DND-41 (cell line): ENCODE measurements around the gene AKTIP.

Experiments used
- ATAC-seq: fragments of 200-7000 bp; cut with Tn5 transposase; 3 replicates; pipeline ENCODE4 v1.9.1; 2021; ENCODE audit warnings: low read depth; ENCODE audit not compliant: insufficient read depth
- DNase-seq: peaks from one replicate; pipeline ENCODE4 v3.0.0-alpha.2; 2020
- H2AFZ ChIP-seq: 2 replicates; pipeline ENCODE4 v1.6.0; 2012; ENCODE audit warnings: low read depth, low read length
- H3K27ac ChIP-seq: 2 replicates; pipeline ENCODE4 v1.5.1; 2012; ENCODE audit warnings: low read length, inconsistent platforms
- H3K27me3 ChIP-seq: fragments of 200-600 bp; sonication (generic); 2 replicates; pipeline ENCODE4 v1.6.0; 2012; ENCODE audit warnings: low read length, mild to moderate bottlenecking, inconsistent platforms; ENCODE audit not compliant: insufficient read depth, poor library complexity
- H3K36me3 ChIP-seq: 2 replicates; pipeline ENCODE4 v1.5.1; 2012; ENCODE audit warnings: low read length, inconsistent platforms; ENCODE audit not compliant: insufficient read depth
- H3K4me1 ChIP-seq: 2 replicates; pipeline ENCODE4 v1.5.1; 2012; ENCODE audit warnings: mild to moderate bottlenecking, low read length; ENCODE audit not compliant: insufficient read depth
- H3K4me2 ChIP-seq: 2 replicates; pipeline ENCODE4 v1.6.0; 2012; ENCODE audit warnings: mild to moderate bottlenecking, moderate library complexity, low read length, inconsistent platforms; ENCODE audit not compliant: insufficient read depth
- H3K4me3 ChIP-seq, 2 experiments: fragments of 200-600 bp in 1 of 2; shearing (Covaris generic) in 1 of 2; 2 replicates each; pipeline ENCODE4 v1.5.1; 2012 to 2016; ENCODE audit warnings: inconsistent platforms in 2 of 2, low read length in 2 of 2, mild to moderate bottlenecking in 2 of 2, low read depth in 1 of 2, moderate library complexity in 1 of 2
- H3K79me2 ChIP-seq: 2 replicates; pipeline ENCODE4 v1.6.0; 2012; ENCODE audit warnings: low read length, inconsistent platforms; ENCODE audit not compliant: insufficient read depth
- H3K9ac ChIP-seq: 2 replicates; pipeline ENCODE4 v1.6.0; 2012; ENCODE audit warnings: low read depth, mild to moderate bottlenecking, inconsistent platforms, low read length, moderate library complexity
- H3K9me3 ChIP-seq: 2 replicates; pipeline ENCODE4 v1.5.1; 2012; ENCODE audit warnings: low read length, moderate library complexity, mild to moderate bottlenecking, inconsistent platforms; ENCODE audit not compliant: insufficient read depth, severe bottlenecking
- H4K20me1 ChIP-seq: 2 replicates; pipeline ENCODE4 v1.6.0; 2012; ENCODE audit warnings: low read length; ENCODE audit not compliant: insufficient read depth
- EZH2 ChIP-seq: IDR thresholded peaks from 3 replicates; pipeline ENCODE4 v1.6.1; 2012; ENCODE audit warnings: borderline replicate concordance, low read depth, mild to moderate bottlenecking, moderate library complexity, low read length, inconsistent platforms; ENCODE audit not compliant: severe bottlenecking
- TF ChIP-seq, protein P1 (sequence below): IDR thresholded peaks from 2 replicates; pipeline ENCODE4 v1.5.1; 2012; ENCODE audit warnings: borderline replicate concordance, low read length, moderate library complexity, mild to moderate bottlenecking; ENCODE audit not compliant: poor library complexity, severe bottlenecking; ENCODE audit errors: extremely low read depth

Gene AKTIP

DNA sequence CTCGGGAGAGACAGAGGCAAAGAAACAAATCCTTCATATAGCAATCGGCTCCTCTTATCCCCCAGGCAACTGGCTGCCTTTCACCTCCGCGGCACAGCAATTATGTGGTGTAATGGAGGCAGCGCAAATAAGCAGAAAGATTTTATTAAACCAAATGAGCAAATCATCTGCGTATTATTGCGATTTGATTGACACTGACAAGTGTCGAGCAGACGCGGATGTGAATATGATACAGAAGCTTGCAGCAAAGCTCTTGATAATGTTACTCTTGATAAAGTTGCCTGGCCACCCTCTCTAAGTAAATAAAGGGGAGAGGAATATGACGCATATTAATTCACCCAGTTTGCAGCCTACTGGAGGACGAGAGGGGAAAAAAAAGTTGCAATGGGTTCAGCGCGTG is 26.5 kb upstream of the AKTIP start:
- H3K9me3 ChIP-seq, result no peaks in the 10 kb centered on the region
- DNase-seq, result no peak
- no peak for TF ChIP-seq EZH2
- TF ChIP-seq, protein P1, sequence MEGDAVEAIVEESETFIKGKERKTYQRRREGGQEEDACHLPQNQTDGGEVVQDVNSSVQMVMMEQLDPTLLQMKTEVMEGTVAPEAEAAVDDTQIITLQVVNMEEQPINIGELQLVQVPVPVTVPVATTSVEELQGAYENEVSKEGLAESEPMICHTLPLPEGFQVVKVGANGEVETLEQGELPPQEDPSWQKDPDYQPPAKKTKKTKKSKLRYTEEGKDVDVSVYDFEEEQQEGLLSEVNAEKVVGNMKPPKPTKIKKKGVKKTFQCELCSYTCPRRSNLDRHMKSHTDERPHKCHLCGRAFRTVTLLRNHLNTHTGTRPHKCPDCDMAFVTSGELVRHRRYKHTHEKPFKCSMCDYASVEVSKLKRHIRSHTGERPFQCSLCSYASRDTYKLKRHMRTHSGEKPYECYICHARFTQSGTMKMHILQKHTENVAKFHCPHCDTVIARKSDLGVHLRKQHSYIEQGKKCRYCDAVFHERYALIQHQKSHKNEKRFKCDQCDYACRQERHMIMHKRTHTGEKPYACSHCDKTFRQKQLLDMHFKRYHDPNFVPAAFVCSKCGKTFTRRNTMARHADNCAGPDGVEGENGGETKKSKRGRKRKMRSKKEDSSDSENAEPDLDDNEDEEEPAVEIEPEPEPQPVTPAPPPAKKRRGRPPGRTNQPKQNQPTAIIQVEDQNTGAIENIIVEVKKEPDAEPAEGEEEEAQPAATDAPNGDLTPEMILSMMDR, result no peak

DNA sequence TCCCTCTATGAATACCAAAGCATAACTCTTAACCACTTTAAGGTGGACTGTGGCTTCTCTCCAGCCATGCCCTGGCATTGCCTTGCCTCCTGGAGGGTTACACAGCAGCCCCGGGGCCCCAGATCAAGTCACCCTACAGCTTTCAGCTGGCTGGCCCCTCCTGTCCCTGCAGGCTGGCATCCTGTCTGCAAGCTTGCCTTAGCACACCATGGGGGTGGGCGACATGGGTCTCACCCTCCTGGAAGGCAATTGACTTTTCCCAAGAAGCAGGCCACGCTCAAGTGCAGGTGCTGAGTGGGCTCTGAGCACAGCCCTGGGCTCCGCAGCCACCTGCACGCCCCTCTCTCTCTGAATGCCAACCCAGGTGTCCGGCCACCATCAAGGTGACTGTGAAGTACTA is 25.8 kb upstream of the AKTIP start:
- Histone ChIP-seq H4K20me1 (no peaks in the 10 kb centered on the region), H3K36me3 (no peaks in the 10 kb centered on the region), H3K4me1 (peaks cover 30% of the 10 kb centered on the region)

More for the DNA sequence above, 26.5 kb upstream of the AKTIP start:
- Histone ChIP-seq H3K9ac (no peak overlapping the region), H3K79me2 (no peaks in the 10 kb centered on the region), H3K4me2 (no peak overlapping the region), H3K4me3 (no peak overlapping the region), H3K4me1 (peaks cover 30% of the 10 kb centered on the region), H3K36me3 (no peaks in the 10 kb centered on the region), H3K27ac (no peak overlapping the region), H3K27me3 (no peaks in the 10 kb centered on the region), H4K20me1 (no peaks in the 10 kb centered on the region), H2AFZ (no peak overlapping the region)
- ATAC-seq, result no peak

DNA sequence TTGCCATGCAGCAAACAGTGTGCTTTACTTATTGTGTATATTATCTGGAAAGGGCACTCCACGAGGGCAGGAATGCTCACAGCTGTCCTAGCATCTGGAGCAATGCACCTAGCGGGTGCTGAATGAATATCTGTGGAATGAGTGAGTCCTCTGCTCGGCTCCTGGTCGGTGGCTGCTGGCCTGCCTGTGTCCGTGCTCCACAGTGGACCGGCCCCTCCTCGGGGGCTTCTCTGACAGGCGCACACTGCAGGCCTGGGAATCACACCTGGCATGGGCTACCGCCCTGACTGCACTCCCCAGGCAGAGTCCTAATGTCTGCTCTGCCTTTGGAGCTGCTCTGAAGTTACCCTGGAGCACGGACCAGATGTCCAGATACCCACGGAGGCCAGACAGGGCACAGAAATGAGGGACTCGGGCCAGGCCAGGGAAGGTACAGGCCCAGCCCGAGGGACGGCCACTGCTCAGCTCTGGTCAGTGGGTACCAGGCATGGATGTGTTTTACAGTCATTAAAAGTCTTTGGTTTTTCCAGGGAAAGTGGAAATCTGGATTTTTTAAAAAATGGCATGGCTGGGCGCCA is 21.1 kb upstream of the AKTIP start:
- ATAC-seq, result no peak
- peaks cover 58% of the 10 kb centered on the region for H3K4me1 ChIP-seq
- TF ChIP-seq, protein P1, result no peak
- TF ChIP-seq EZH2, result no peak
- H3K79me2 ChIP-seq, result no peaks in the 10 kb centered on the region
- H3K4me3 ChIP-seq, result no peak overlapping the region
- no peak overlapping the region for H3K4me2 ChIP-seq
- H3K27ac ChIP-seq, result no peak overlapping the region
- no peak for DNase-seq
- no peak overlapping the region for H3K9ac ChIP-seq
- H3K9me3 ChIP-seq, result no peaks in the 10 kb centered on the region
- H2AFZ ChIP-seq, result no peak overlapping the region
- no peaks in the 10 kb centered on the region for H3K36me3 ChIP-seq
- H4K20me1 ChIP-seq, result 0 out of 2 replicates have a peak, but pooled peaks cover 2% of the 10 kb centered on the region
- no peaks in the 10 kb centered on the region for H3K27me3 ChIP-seq

More for the DNA sequence above, 25.8 kb upstream of the AKTIP start:
- Histone ChIP-seq H3K27ac (peak overlapping the region; percentile 32; the same call in 1 of the 2 replicates), H3K4me3 (no peak overlapping the region), H3K79me2 (no peaks in the 10 kb centered on the region), H3K9me3 (no peaks in the 10 kb centered on the region), H3K4me2 (no peak overlapping the region), H2AFZ (no peak overlapping the region), H3K27me3 (no peaks in the 10 kb centered on the region), H3K9ac (no peak overlapping the region)
- ATAC-seq (peak; percentile 83), DNase-seq (peak; percentile 71)
- TF ChIP-seq, protein P1, result no peak
- no peak for TF ChIP-seq EZH2
